Activated CD4-positive, alpha-beta T cell treated with anti-CD3 and anti-CD28 coated beads, Interleukin-2, amount 50 U/mL, for 4 hours (primary cell): Measurements from ENCODE around the gene PARG.
"Not testable (repeated sequence)": the region's sequence is repeated elsewhere in the genome, so short reads cannot be mapped to it uniquely, and the experiment has no call there.

ENCODE experiments used
- DNase-seq, 2 experiments: peaks; one replicate each; pipeline ENCODE4 v3.0.0-alpha.2; 2020

PARG gene

GRCh38 chr10:49900406-49900805 is 41.4 kb downstream of the PARG start:
- not testable (repeated sequence) for DNase-seq

- not testable (repeated sequence) for DNase-seq
These were observed 41.8 kb downstream of the PARG start for GRCh38 chr10:49899999-49900398.

- DNase-seq = not testable (repeated sequence)
These were observed 51.8 kb downstream of the PARG start for GRCh38 chr10:49890025-49890424.

- DNase-seq = not testable (repeated sequence)
These were observed 57.0 kb downstream of the PARG start for GRCh38 chr10:49884739-49885331.

- not testable (repeated sequence) for DNase-seq
These were observed 58.0 kb downstream of the PARG start for GRCh38 chr10:49883852-49884251.

GRCh38 chr10:49882327-49882726 is 59.5 kb downstream of the PARG start:
- DNase-seq = not testable (repeated sequence)

GRCh38 chr10:49872740-49873139 is 69.1 kb downstream of the PARG start:
- DNase-seq = not testable (repeated sequence)

- DNase-seq = not testable (repeated sequence)
These were observed 70.4 kb downstream of the PARG start for GRCh38 chr10:49871462-49871861.

GRCh38 chr10:49859933-49860332 is 81.9 kb downstream of the PARG start:
- DNase-seq = not testable (repeated sequence)

- not testable (repeated sequence) for DNase-seq
These were observed 83.0 kb downstream of the PARG start for GRCh38 chr10:49858697-49859382.

- not testable (repeated sequence) for DNase-seq
These were observed 92.3 kb downstream of the PARG start for GRCh38 chr10:49849520-49849919.

GRCh38 chr10:49844775-49845595 is 96.8 kb downstream of the PARG start:
- no peak for DNase-seq

- not testable (repeated sequence) for DNase-seq
These were observed 99.5 kb downstream of the PARG start for GRCh38 chr10:49842333-49842628.

GRCh38 chr10:49841615-49842332 is 100.1 kb downstream of the PARG start:
- no peak for DNase-seq

- DNase-seq = no peak
These were observed 104.1 kb downstream of the PARG start for GRCh38 chr10:49837685-49838084.

GRCh38 chr10:49837051-49837478 is 104.8 kb downstream of the PARG start:
- DNase-seq = no peak

- DNase-seq = no peak
These were observed 106.9 kb downstream of the PARG start for GRCh38 chr10:49834976-49835375.

GRCh38 chr10:49834201-49834600 is 107.6 kb downstream of the PARG start:
- DNase-seq = no peak

- no peak for DNase-seq
These were observed 108.7 kb downstream of the PARG start for GRCh38 chr10:49833168-49833567.

GRCh38 chr10:49831352-49832035 is 110.3 kb downstream of the PARG start:
- no peak for DNase-seq

GRCh38 chr10:49830846-49831245 is 111.0 kb downstream of the PARG start:
- DNase-seq = no peak

- no peak for DNase-seq
These were observed 111.8 kb downstream of the PARG start for GRCh38 chr10:49830016-49830415.

GRCh38 chr10:49827297-49827696 is 114.5 kb downstream of the PARG start:
- no peak for DNase-seq
